T-helper 2 cell treated with Interferon-gamma antibody and Interleukin-4, amounts not matched to agents 5 μg/mL and 100 μg/mL, for 36 hours (primary cell): ENCODE measurements around the gene CCR7.

ENCODE experiments used
- DNase-seq: peaks from one replicate; pipeline ENCODE4 v3.0.0; 2021; ENCODE audit warnings: low spot score
- H3K27ac Mint-ChIP-seq: one replicate; pipeline ENCODE4 v1.8.0; 2021; ENCODE audit warnings: mild to moderate bottlenecking, mixed read lengths
- H3K27me3 Mint-ChIP-seq: one replicate; pipeline ENCODE4 v1.8.0; 2021; ENCODE audit warnings: low read depth, mixed read lengths
- H3K36me3 Mint-ChIP-seq: one replicate; pipeline ENCODE4 v1.8.0; 2021; ENCODE audit warnings: low read depth, mixed read lengths
- H3K4me1 Mint-ChIP-seq: one replicate; pipeline ENCODE4 v1.8.0; 2021; ENCODE audit warnings: low read depth, mixed read lengths
- H3K4me3 Mint-ChIP-seq: one replicate; pipeline ENCODE4 v1.8.0; 2022; ENCODE audit warnings: mild to moderate bottlenecking, moderate library complexity, mixed read lengths
- H3K9me3 Mint-ChIP-seq: one replicate; pipeline ENCODE4 v1.8.0; 2021; ENCODE audit warnings: mixed read lengths

CCR7 gene

GRCh38 chr17:40545660-40546059 lies 19.6 kb downstream of the CCR7 start:
- no peak for DNase-seq
- Mint-ChIP-seq H3K36me3 (peaks cover 6% of the 10 kb centered on the region), H3K27me3 (no peaks in the 10 kb centered on the region), H3K9me3 (no peaks in the 10 kb centered on the region), H3K4me3 (no peak overlapping the region), H3K27ac (peak overlapping the region; percentile 71), H3K4me1 (peaks cover 74% of the 10 kb centered on the region)

DNA sequence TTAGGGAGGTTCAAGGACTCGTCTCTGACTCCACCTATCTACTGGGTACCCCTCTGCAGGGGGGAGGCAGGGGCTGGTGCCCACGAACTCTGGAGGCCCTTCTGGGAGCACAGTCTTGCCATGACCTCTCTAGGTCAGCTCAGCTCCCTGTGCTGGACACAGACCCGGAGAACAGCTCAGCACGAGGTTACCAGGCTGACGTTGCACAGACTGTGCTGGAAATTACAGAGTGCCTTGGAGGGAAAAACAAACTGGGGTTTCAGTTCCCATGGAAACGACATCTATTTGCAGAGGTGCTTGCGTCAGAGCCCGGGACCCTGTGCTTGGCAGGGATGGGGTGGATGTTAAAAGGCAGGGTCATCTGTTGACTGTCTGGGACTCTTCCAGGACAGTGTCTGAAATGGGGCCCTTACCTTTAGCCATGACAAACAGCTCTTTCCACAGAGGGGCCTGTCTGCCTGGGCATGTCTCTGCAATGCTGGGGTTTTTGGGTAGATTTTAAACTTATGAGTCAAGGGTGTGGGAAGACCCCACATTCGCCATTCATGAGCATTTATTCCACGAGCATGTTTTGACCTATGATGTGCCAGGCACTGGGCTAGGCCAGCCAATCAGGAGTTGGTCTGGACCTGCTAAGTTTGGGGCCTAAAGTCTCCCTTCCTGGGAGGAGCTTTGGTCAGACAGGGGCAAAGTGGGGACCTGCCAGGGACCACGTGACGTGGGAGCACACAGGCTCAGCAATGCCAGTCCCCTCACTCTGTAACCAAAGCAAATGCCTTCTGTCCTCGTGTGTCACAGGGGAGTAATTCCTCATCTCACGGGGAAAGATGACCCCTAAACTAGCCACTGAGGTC lies 22.5 kb downstream of the CCR7 start:
- H3K4me3 Mint-ChIP-seq: peak overlapping the region; percentile 49
- H3K4me1 Mint-ChIP-seq: peaks cover 75% of the 10 kb centered on the region
- peak; percentile 71 for DNase-seq
- H3K27me3 Mint-ChIP-seq: no peaks in the 10 kb centered on the region
- no peaks in the 10 kb centered on the region for H3K9me3 Mint-ChIP-seq
- peaks cover 3% of the 10 kb centered on the region for H3K36me3 Mint-ChIP-seq
- peak overlapping the region; percentile 83 for H3K27ac Mint-ChIP-seq

- Mint-ChIP-seq H3K36me3 (peaks cover 3% of the 10 kb centered on the region), H3K4me1 (peaks cover 75% of the 10 kb centered on the region), H3K4me3 (peak overlapping the region; percentile 81), H3K27ac (peak overlapping the region; percentile 83), H3K27me3 (no peaks in the 10 kb centered on the region), H3K9me3 (no peaks in the 10 kb centered on the region)
- DNase-seq: no peak
Measured at GRCh38 chr17:40541873-40542557, 23.3 kb downstream of the CCR7 start.

GRCh38 chr17:40541060-40541872 lies 24.0 kb downstream of the CCR7 start:
- DNase-seq: peak; percentile 82
- Mint-ChIP-seq H3K27ac (peak overlapping the region; percentile 83), H3K27me3 (no peaks in the 10 kb centered on the region), H3K9me3 (no peaks in the 10 kb centered on the region), H3K36me3 (peaks cover 3% of the 10 kb centered on the region), H3K4me1 (peaks cover 77% of the 10 kb centered on the region), H3K4me3 (peak overlapping the region; percentile 81)

DNA sequence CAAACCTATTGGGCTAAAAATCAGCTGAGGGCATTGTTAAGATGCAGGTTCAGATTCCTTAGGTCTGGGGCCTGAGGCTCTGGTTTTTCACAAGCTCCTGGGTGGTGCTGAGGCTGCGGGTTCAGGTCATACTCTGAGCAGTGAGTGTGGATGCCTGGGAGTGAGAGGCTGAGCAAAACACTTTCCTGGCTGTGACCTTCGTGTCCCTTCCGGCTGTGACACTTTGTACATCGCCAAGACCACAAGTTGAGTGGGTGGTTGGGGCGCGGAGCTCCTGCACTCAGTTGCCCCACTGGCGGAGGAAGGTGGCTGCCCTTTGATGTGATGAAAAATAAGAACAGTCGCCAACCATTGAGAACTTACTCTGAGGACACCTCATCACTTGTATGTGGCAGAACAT lies 24.8 kb downstream of the CCR7 start:
- H3K4me3 Mint-ChIP-seq: peak overlapping the region; percentile 81
- H3K4me1 Mint-ChIP-seq: peaks cover 77% of the 10 kb centered on the region
- H3K27ac Mint-ChIP-seq: peak overlapping the region; percentile 83
- no peaks in the 10 kb centered on the region for H3K27me3 Mint-ChIP-seq
- H3K36me3 Mint-ChIP-seq: peaks cover 3% of the 10 kb centered on the region
- no peaks in the 10 kb centered on the region for H3K9me3 Mint-ChIP-seq
- peak; percentile 85 for DNase-seq

- H3K27me3 Mint-ChIP-seq: no peaks in the 10 kb centered on the region
- H3K9me3 Mint-ChIP-seq: no peaks in the 10 kb centered on the region
- no peak for DNase-seq
- peaks cover 77% of the 10 kb centered on the region for H3K4me1 Mint-ChIP-seq
- no peaks in the 10 kb centered on the region for H3K36me3 Mint-ChIP-seq
- H3K27ac Mint-ChIP-seq: peak overlapping the region; percentile 83
- H3K4me3 Mint-ChIP-seq: peak overlapping the region; percentile 81
Measured at GRCh38 chr17:40539711-40540411, 25.4 kb downstream of the CCR7 start.

DNA sequence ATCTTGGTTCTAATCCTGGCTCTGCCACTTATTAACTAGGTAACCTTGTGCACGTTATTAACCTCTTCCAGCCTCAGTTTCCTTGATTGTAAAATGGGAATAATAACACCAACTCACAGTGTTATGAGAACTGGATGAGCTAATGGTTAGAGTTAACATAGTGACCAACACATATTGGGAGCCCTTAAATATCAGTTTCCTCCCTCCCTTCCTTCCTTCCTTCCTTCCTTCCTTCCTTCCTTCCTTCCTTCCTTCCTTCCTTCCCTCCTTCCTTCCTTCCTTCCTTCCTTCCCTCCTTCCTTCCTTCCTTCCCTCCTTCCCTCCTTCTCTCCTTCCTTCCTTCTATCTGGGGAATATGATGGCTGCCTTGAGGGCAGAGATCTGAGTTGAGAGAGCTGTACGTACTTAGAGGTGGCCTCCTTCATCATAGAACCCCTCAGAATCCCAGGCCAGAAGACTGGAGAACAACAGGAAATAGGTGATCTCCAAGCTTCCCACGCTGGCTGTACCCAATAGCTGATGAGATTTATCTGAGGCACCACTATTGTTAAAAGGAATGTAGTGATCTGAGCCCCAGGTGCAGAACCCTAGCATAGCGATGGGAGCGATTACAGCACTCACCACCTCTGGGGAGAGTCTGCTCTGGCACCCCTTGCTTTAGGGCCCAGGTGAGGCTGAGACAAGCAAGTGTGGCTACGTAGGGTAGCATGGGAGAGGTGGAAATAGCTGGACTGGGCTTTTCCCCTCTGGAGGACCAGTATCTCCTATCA lies 26.2 kb downstream of the CCR7 start:
- H3K4me1 Mint-ChIP-seq: peaks cover 80% of the 10 kb centered on the region

DNA sequence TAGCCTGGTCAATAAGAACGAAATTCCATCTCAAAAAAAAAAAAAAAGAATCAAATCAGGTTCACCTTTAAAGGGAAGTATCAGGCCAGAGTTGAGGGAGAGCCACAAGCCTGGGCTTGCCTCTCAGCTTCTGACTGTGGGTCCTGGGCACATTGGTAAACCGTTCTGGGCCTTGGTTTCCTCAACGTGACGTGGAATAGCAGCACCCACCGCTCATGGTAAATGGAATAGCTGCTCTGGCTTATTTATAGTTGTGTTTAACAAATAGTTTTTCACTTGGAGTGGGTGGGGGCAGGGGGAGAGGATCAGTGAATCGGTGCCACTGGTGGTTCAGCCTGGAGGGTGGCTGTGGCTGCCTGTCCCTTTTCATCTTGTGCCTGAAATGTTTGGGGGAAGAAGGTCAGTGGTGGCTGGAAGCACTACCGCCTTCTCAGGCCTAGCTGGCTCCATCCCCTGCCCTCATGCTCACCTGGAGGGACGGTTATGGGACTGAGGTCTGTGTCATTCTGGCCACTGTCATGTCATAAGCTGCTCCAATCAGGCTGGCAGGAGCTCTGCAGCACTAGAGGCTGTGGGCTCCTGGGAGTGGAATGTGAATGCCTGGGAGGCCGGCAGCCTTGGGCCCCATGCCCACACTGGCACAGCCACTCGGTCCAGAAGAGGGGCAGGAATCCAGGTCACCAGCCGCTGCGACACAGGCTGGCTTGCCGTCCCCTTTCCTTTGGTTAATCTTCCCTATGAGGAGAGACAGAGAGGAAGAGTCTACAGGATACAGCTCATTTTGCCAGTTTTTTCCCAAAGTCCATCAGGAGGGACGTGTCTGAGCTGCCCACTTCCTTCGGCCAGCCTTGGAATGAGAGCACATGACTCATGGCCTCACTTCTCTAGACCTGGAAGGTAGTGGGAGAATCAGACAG lies 27.0 kb downstream of the CCR7 start:
- H3K4me1 Mint-ChIP-seq: peaks cover 88% of the 10 kb centered on the region
- H3K4me3 Mint-ChIP-seq: no peak overlapping the region
- H3K27ac Mint-ChIP-seq: no peak overlapping the region
- no peaks in the 10 kb centered on the region for H3K36me3 Mint-ChIP-seq
- no peak for DNase-seq
- no peaks in the 10 kb centered on the region for H3K27me3 Mint-ChIP-seq
- no peaks in the 10 kb centered on the region for H3K9me3 Mint-ChIP-seq

More for the DNA sequence above, 26.2 kb downstream of the CCR7 start:
- no peaks in the 10 kb centered on the region for H3K36me3 Mint-ChIP-seq
- H3K27ac Mint-ChIP-seq: peak overlapping the region; percentile 83
- no peaks in the 10 kb centered on the region for H3K9me3 Mint-ChIP-seq
- DNase-seq: no peak
- H3K27me3 Mint-ChIP-seq: no peaks in the 10 kb centered on the region
- H3K4me3 Mint-ChIP-seq: no peak overlapping the region

DNA sequence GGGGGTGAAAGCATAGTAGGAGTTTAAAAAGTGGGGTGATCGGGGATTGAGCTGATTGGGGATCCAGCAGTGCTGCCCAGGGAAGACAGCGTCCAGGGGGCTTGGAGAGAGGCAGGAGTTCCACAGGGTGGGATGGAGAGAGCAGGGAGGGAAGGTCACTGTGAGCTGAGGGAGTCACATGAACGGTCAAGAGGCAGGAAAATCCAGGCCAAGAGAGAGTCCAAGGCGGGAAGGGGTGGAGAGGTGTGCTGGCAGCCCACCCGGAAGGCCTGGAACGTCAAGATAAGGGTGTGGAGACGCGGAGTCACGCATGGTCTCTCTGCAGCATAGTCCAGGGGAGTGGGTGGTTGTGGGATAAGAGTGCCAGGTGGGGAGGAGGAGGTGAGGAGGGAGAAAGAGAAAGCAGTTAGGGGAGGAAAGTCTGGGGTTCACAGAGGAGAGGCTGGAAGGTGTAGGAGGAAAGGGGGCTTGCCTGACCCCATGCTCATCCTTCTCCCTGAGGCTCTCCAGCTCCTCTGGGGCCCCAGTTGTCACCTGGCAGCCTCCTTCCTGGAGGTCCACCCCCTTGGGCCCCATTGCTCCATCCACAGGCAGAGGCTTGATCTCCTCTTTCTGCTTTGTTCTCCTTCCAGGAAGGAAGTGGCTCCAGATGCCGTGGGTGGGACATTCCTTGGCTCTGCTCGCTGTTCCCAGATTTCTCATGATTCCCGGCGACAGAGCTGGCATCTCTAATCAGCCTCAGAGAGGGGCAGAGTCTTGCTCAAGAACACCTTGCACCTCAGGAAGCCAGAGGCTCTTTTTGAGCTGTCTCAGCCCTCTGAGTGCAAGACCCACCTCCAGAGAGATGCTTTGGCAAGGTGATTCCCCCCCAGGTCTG lies 28.7 kb downstream of the CCR7 start:
- peaks cover 3% of the 10 kb centered on the region for H3K36me3 Mint-ChIP-seq
- peak overlapping the region; percentile 38 for H3K27ac Mint-ChIP-seq
- peak overlapping the region; percentile 2 for H3K4me3 Mint-ChIP-seq
- H3K9me3 Mint-ChIP-seq: no peaks in the 10 kb centered on the region
- no peaks in the 10 kb centered on the region for H3K27me3 Mint-ChIP-seq
- DNase-seq: no peak
- H3K4me1 Mint-ChIP-seq: peaks cover 88% of the 10 kb centered on the region

DNA sequence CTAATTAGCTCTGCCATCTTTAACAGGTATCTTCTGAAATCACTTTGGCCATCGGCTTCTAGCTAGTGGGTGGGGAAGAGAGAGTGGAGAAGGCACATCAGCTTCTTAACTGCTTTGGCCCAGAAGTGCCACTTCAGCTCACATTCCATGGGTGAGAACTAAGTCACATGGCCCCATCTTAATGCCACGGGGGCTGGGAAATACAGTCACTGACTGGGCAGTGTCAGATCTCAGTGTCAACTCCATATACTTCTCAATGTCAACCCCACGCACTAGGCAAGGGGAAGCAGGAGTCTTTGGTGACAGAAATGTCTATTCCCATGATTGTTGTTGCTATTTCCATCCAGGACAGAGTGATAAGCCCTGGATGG lies 29.4 kb downstream of the CCR7 start:
- Mint-ChIP-seq H3K9me3 (no peaks in the 10 kb centered on the region), H3K4me3 (peak overlapping the region; percentile 2), H3K36me3 (peaks cover 3% of the 10 kb centered on the region), H3K4me1 (peaks cover 88% of the 10 kb centered on the region), H3K27ac (peak overlapping the region; percentile 33), H3K27me3 (no peaks in the 10 kb centered on the region)
- DNase-seq: no peak

DNA sequence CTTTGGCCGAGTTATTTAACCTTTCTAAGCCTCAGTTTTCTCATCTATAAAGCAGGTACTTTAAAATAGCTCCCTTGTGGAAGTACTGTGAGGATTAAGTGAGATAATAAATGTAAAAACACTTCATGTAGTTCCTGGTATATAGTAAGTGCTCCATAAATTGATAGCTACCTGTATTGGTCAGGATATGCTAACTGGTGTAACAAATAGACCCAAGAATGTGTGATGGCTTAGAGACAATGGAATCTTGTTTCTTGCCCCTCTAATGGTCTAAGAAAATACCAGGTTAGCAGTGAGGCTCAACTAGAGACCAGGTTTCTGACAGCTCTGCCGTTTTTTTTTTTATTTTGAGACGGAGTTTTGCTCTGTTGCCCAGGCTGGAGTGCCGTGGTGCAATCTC lies 29.8 kb downstream of the CCR7 start:
- Mint-ChIP-seq H3K4me1 (peaks cover 88% of the 10 kb centered on the region), H3K27me3 (no peaks in the 10 kb centered on the region), H3K4me3 (no peak overlapping the region), H3K27ac (peak overlapping the region; percentile 37), H3K9me3 (no peaks in the 10 kb centered on the region), H3K36me3 (peaks cover 4% of the 10 kb centered on the region)
- no peak for DNase-seq
